HG02642 (cell line): ENCODE data around the gene OR52E1.

Experiments used
- ATAC-seq: cut with Tn5 transposase; IDR thresholded peaks from one replicate; pipeline ENCODE4 v1.9.1; 2021; ENCODE audit warnings: mild to moderate bottlenecking; ENCODE audit not compliant: unreplicated experiment, poor library complexity

OR52E1 gene

GRCh38 chr11:5107285-5107684, 37.9 kb downstream of the OR52E1 start:
- ATAC-seq: no peak

DNA sequence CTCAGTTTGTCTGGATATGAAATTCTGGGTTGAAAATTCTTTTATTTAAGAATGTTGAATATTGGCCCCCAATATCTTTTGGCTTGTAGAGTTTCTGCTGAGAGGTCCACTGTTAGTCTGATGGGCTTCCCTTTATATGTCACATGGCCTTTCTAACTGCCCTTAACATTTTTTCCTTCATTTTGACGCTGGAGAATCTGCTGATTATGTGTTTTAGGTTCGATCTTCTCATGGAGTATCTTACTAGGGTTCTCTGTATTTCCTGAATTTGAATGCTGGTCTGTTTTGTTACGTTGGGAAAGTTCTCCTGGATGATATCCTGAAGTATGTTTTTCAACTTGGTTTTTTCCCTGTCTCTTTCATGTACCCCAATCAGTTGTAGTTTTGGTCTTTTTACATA, 46.0 kb downstream of the OR52E1 start:
- no peak for ATAC-seq

DNA sequence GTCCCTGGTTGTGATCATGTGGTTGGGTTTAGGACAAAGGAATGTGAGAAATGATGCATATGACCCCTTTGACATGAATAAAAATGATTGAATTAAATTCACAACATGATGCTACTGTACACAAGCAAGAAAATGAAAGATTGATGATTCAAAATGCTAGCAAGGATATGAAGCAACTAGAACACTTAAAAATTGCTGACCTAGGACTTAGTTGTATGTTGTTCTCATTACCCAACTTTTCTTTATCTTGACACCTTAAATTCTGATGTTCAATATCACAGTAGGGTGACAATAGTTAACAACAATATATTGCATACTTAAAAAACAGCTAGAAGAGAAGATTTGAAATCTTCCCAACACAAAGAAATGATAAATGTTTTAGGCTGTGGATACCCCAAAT, 48.2 kb downstream of the OR52E1 start:
- ATAC-seq: no peak

GRCh38 chr11:5118893-5119292, 49.5 kb downstream of the OR52E1 start:
- ATAC-seq: no peak
